ENCODE data around the gene BCOR.

BCOR gene

GRCh38 chrX:40098264-40099054 is 701 bp upstream of the BCOR start:
- peak; percentile 63 for DNase-seq (ENCODE audit: low read depth)

- DNase-seq (ENCODE audit: low read depth), result no peak
Observed at GRCh38 chrX:40097141-40097503, 636 bp downstream of the BCOR start.

DNA sequence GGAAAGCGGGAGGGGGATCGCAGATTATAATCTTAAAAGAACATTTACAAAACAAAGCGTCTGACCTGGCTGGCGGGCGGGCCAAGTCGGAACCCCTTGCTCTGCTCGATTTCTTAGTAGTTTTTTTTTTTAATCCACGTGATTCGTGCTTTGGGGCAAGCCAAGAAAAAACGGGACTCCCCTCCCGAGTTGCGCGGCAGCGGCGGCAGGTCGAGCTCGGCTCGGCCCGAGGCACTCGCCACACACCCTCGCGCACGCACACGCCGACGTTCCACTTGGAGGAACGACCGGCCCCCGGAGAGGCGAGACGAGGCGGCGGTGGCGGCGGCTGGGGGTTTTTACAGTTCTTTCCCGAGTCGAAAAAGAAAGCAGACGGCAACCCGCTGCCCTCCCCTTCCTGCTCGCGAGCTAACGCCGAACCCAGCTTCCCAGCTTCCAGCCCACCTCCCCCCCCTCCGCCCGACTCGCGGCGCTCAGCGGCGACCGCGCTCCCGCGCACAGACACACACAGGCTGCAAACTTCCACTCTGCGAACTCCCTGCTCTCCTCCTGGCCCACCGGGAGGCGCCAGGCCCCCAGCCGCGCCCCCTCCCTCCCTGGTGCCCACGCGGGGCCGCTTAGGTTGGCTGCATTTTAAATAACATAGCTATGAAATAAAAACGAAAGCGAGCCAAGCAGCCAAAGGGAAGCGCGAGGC is 1.2 kb downstream of the BCOR start:
- DNase-seq (ENCODE audit: low read depth), result peak; percentile 62

- peak; percentile 45 for DNase-seq (ENCODE audit: low read depth)
Observed at GRCh38 chrX:40095583-40096394, 2.0 kb downstream of the BCOR start.

DNA sequence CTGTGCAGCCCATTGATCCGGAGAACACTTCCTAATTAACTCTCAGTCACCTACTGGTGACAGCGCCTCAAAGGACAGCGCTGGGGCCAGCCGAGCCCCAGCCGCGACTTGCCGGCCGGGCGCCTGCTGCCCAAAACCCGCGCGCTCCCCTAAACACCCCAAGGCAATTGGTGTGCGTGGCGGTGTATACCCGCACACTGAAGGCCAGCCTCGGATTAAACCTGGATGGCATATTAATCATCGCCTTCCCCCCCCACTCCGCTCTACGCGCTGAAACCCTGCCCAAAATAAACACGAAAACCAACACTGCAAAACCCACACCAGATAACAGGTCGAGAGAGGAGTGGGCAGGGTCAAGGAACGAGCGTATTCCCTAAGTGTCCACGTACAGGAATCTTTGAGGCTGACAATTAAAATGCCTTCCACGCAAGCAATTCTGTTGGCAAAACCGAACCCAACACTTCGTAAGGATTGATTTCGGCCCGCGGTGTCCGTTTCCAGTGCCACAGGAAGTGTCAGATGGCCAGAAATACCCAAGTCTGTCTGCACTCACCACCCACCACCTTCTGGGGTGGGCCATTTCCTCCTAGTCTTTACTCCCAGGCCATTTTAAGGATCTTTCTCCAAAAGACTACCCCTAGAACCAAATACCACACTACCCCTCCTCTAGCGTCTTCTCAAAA is 2.7 kb downstream of the BCOR start:
- DNase-seq (ENCODE audit: low read depth), result no peak

DNA sequence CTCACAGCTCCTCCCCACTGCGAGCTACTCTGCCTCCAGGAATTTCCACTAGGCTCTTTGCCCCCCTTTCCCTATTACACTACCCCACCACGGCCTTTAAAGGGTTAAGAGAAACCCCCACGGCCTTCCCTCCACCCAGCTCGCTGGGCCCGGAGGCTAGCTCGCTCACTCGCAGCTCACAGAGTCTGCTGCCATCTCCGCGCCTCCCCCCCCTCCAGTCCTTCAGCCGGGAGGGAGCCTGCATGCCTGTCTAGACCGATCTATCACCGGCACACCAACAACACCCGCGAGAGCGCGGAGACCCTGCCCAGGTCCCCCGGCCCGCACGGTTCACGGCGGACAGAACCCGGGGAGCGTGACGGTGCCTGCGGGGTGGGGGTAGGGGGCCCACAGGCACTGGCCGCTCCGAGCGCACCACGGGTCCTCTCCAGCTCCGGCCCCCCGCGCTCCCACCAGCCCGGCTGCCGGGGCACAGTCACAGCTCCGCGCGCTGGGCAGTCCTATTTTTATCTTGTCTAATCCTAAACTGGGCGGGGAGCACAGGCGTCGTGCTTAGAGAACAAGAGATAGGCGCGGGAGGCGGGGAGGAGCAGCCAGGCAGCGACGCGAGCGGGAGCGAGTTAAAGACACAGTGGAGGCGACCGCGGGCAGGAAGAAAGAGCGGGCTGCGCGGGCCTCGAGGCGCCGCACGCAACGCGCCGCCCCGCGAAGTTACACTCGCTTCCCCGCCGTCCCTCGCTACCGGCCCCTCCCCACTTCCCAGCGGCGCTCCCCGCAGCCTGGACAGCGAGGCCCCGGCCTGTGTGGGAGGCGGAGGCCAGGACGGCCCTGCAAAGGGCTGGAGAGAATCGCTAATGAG is 3.5 kb downstream of the BCOR start:
- peak; percentile 49 for DNase-seq (ENCODE audit: low read depth)

- DNase-seq (ENCODE audit: low read depth), result no peak
Observed at GRCh38 chrX:40093586-40093985, 4.2 kb downstream of the BCOR start.

- no peak for DNase-seq (ENCODE audit: low read depth)
Observed at GRCh38 chrX:40092808-40093435, 4.8 kb downstream of the BCOR start.

- DNase-seq (ENCODE audit: low read depth), result no peak
Observed at GRCh38 chrX:40091691-40092421, 5.9 kb downstream of the BCOR start.

DNA sequence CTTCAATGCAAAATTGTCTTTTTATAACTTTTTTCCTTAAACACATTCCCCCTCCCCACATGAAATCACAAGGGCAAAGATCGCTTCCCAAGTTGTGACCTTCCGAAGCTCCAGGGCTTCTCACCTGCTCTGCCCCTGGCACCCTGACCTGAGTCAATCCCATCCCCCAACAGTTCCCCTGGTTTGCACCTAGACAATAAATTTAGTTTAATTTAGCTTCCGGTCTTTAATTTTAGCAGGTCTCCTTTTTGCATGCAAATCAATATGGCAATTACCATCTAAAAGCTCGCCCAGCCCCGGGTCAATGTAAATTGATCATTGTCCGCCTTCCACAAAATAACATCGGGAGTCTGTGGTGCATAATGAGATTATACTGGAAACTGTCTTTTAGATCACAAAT is 6.8 kb downstream of the BCOR start:
- no peak for DNase-seq (ENCODE audit: low read depth)

DNA sequence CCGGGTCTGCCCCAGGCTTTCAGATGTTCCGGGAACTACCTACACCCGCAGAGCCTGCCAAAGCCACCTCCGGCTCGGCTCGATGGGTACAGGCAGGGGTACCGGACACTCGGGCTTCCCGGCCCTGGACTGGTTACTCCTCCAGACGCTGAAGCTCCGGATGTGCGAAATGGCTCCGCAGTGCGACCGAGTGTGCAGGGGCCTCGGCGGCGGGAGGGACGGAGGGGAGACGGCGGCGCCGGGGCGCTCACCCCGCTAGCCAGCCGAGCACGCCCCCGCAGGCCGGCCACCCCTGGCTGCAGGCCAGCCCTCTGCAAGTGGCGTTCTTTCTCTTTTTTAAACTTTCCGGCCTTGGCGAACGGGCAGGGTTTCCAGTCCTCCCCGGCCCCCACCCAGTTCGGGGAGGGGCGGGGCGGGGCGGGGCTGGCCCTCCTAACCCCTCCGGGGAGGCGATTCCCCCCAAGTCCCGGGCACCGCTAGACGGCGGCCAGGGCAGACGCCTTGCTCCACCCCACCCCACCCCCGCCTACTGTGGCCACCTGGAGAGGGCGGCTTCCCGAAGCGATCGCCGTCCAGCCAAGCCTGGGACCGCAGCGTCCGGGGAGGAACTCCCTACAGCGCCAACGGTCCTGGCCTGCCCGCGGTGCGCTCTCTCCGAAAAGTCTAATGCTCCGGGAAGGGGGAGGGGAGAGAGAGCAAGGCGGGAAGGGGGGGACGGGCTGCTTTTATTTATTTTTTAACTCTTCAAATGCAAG is 7.5 kb downstream of the BCOR start:
- DNase-seq (ENCODE audit: low read depth), result no peak

DNA sequence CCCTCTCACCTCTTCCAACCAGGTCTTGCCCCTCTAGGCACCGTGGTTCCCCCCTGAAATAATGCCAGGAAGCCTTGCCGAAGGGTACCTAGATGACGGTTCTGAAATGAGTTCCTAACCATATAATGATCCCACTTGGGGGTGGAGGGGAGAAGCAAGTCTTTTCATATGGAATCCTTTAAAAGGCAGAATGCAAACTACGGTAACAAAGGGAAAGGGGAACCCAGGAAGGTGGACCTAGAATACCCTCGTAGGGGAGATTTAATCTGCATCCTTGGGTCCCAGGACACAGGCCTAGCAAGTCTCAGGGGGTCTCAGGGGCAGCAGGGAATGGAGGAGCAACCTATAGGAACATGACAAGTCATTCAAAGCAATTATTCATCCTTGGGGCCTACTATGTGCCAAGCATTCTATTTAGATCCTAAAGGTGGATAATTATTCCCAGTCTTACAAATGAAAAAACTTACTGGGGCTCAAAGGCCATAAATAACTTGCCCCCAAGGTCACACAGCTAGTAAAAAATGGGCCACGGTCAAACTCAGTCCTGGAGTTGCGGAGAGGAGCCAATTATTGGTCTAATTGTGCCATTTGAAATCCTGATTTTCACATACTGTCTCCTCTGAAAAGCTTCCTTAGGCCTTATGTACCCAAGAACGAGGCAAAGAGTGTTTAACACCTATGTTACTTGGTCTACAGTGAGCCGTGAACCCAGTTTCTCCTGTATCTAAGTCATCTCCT is 8.8 kb downstream of the BCOR start:
- no peak for DNase-seq (ENCODE audit: low read depth)

- DNase-seq (ENCODE audit: low read depth), result no peak
Observed at GRCh38 chrX:40088299-40088625, 9.5 kb downstream of the BCOR start.

DNA sequence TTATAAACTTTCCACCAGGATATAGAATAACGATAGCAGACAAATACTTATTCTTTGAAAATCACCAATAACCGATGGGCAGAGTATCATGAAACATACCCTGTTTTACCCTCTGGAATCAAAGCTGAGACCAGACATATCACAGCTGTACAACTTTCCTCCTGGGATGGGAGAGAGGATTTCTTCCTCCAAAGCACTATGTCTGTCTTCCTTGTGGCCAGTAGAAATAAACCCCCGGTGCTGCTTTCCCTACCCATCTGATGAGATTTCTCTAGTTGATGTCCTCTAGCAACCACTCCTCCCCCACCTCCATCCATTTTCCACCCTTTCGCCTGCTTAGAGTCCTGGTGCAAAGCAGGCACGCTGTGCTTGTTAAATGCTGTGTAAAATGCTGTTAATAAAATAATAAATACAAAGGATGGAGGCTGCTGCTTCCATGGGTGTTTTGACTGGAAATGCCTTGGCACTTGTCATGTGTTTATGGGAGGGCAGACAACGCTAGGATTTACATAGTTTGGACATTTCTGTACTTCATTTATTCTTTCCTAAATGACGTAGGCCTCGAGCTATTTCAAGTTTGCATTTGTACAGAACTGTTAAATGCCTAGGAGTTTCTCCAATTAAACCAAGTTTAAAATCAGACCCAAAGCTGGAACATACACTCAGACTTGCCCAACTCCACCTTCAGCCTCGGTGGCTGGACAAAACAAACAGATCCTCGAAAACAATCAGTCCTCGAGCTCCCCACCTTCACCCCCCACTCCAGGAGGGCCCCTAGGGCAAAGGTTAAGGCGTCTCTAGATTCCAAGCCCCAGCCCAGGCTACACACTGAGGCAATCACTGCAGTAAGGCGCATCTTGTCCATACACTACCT is 10.1 kb downstream of the BCOR start:
- peak; percentile 40 for DNase-seq (ENCODE audit: low read depth)

- DNase-seq (ENCODE audit: low read depth), result no peak
Observed at GRCh38 chrX:40086569-40087335, 11.0 kb downstream of the BCOR start.

DNA sequence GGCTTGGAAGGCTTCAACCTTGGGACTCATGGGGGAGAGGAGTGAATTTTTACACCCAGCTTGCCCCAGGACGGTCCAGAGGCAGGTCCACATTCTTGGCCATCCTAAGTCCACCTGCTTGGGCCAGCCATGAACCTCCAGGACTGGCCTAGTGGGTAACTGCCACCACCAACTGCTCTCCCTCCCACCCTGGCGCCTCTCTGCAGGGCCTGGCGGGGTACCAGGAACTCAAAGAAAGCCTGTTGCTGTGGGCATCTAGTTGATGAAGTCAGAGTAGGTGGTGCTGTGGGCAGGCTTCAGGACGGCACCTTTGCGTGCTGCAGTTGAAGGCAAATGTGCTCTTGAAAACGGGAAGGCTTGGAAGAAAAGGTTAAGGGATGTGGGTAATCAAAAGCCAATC is 12.0 kb downstream of the BCOR start:
- DNase-seq (ENCODE audit: low read depth), result no peak

DNA sequence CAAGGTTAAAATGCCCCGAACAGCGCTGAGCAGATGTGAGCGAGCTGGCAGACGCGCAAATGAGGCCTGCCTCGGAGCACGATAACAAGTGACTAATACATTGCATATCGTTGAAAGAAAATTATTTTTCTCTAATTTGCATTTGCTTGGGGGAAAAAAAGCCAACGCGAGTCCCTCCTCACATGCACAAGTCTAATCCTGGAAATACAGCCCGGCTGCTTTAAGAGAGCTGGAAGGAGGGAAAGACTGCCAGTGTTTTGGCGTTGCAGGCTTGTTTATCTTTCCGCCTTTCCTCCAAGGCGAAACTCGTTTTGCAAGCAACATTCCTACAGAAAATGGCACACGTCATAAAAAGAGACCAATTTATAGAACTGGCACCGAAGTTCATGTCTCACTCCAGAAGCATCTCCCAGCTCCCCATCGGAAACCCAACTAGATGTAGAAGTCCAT is 12.6 kb downstream of the BCOR start:
- peak; percentile 39 for DNase-seq (ENCODE audit: low read depth)

All from iris pigment epithelial cell (primary cell).